Inferior parietal cortex (tissue), 1 donor: ENCODE data around the gene TBL1X.

ENCODE experiments used
- DNase-seq: peaks from one replicate; pipeline ENCODE4 v3.0.0-alpha.2; 2016; ENCODE audit errors: extremely low spot score

Gene TBL1X

DNA sequence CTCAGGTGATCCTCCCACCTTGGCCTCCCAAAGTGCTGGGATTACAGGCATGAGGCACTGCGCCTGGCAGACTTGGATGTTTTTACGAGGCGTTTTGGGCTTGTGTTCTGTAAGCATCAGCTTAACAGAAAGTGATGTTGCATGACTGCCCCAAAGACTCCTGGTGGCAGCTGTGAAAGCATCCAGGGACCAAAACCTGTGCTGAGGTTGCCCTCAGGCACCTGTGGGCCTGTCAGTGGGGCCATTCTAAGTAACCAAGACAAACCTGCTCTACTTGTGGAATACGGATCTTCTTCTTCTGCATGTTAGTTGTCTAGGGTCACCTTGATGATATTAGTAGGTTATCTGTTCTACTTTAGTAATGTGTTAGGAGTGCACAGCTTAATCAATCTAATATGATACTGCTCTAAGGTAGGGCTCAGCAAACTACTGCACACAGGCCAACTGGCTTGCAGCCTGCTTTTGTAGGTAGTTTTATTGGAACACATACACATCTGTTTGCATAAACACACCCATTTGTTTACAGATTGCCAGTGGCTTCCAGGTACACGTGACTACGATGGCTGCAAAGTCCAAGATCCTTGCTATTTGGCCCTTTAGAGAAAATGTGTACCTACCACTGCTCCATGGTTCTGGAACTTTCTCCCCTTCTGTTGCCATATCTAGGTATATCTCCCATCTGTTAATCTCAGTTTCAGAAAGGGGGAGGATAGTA is 164.1 kb downstream of the TBL1X start:
- no peak for DNase-seq

DNA sequence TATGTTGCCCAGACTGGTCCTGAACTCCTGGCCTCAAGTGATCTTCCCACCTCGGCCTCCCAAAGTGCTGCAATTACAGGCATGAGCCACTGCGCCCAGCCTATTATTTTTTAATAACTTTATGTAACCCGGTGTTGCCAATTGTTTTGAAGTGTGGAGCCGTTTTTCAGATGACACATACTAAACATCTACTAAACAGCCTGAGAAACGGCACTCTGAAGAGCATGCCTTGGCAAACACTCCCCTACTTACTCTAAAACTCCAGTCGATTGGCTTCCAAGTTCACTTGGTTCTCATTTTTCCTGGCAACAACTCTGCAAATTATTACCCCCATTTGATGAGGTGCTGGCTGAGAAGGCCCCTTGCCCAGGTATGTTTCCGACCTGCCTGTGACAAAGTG is 169.7 kb downstream of the TBL1X start:
- no peak for DNase-seq

DNA sequence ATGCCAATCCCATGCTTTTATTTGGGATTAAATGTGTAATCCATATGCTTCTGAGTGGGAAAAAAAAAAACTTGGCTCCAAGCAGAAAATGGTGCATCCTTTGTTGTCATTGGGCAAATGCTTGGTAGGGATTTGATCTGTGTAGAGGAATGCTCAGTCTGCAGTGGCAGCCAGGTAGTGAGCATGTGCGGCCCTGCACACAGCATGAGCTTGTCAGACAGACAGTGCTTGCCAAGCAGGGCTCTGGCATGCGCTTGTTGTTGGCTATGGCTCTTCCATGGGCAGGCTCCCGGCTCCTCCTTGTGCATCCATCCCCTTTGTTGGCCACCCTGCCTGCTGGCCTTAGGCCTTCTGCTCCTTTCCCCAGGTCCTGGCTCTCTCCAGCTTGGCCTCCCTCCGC is 170.5 kb downstream of the TBL1X start:
- no peak for DNase-seq

DNA sequence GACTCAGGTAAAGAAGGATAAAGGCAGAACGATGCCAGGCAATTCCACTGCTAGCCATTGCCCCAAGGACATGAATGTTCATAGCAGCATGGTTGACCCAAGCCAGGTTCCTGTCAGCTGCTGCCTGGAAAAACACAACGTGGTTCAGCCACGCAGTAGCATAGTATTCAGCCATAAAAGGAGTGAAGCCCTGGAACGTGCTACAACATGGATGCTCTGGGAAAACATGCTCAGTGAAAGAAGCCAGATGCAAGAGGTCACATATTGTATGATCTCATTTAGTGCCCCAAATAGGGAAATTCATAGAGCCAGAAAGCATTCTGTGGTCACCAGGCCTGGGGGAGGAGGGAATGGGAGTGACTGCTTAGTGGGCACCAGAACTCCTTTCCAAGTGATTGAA is 170.9 kb downstream of the TBL1X start:
- no peak for DNase-seq

DNA sequence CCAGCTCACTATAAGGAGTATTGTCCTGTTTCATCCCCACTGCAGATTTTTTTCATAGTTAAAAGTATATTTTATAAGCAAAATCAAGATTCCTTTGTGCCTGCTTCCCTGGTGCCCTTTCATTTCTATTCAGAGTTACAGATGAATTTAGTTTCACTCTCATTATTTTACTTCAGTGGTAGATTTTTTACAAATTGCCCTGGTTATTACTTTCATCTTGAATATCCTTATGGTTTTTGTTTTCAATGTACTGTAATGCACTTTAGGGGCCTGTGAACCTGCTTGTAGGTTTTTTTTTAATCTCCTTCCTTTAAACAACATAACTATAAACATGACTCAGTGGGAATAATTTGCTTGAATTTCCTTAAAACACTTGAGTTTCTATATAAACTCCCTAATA is 174.0 kb downstream of the TBL1X start:
- DNase-seq, result no peak

DNA sequence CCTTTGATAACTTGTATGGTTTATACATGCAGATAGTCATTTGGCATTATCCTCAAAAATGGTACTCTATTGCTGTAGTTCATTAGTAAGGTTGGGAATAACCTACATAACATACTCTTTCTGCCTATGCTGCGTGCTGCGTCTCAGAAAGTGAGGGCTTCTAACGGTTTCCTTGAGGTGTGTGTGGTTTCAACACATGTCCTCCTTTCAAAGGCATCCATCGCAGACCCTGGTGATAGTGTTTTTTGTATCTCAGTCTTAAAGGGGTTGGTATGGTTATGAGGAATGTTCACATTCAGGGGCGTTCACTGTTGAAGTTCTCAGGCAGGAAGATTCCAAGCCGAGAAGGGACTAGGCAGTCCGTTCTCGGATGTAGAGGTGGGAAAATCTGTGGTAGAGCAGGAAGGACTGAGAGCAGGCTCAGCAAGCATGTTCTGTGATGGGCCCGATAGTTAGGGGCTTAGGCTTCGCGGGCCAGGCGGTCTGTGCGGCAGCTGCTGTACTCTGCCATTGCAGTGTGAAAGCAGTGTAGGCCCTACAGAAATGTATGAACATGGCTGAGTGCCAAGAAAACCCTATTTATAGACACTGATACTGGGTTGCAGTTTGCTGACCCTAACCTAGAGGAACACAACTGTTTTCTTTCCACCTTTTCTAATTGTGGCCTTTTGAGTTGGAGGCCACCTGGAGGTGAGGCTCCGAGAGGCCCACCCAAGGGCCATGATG is 177.6 kb downstream of the TBL1X start:
- DNase-seq, result no peak

DNA sequence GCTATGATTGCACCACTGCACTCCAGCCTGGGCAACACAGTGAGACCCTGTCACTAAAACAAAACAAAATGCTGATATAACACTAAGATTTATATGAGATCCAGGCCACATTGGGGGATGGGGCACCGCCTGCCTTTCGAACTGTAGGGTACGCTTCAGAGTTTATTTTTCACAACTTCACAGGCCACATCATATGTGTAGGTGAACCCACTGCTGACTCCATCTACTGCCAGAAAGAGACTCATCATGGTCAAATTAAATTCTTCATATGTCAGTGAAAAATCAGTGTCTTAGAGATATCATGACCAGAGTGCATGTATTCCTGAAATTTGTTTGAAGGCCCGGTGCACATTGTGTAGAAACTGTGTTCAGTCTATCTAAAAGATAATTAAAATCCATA is 178.9 kb downstream of the TBL1X start:
- DNase-seq, result no peak

DNA sequence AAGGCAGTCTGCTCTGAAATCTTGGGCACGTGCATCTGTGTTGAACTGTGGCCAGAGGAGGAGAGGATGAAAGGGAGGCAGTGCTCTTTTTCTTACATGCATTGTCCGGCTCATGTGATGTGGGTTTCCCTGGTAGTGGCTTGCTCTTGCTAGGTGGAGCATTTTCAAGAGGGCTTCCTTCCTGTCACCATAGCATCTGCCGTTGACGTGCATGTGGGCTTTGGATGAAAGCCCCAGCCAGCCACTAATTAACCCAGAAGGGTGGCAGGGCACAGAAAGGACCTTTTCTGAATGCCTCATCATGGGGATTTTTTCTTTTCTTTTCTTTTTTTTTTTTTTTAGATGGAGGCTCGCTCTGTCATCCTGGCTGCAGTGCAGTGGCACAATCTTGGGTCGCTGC is 179.5 kb downstream of the TBL1X start:
- no peak for DNase-seq

DNA sequence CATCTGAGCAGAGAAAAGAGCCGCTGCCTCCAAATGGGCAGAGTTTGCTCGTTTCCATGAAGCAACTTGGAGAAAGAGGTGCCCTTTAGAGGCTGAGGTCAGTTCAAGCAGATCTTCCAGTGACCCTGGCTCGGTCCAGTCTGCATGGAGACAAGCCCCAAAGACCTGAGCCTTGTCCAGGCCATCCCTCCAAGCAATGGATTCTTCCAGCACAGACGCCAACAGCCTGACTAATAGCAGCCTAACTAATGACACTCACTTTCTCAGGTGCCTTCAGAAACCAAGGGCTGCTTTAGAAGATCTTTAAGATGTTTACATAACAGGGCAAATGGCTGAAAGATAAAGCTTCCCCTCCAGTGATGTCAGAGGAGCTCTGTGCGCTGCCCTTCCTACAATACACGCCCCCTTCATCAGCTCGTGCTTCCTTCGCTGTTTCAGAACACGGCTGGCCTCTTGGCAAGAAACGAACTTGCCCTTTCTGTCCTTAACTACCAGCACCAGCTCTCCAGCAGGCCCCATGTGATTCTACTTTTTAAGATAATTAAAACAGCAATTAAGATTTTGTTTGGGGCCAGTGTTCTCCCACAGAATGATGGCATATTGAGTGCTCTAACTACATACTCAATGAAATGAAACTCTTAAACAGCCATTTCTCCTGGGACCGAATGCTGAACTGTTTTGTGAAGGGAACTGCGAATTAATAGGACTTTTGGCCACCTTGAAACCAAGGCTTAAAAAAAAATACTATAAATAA is 181.8 kb downstream of the TBL1X start:
- no peak for DNase-seq

DNA sequence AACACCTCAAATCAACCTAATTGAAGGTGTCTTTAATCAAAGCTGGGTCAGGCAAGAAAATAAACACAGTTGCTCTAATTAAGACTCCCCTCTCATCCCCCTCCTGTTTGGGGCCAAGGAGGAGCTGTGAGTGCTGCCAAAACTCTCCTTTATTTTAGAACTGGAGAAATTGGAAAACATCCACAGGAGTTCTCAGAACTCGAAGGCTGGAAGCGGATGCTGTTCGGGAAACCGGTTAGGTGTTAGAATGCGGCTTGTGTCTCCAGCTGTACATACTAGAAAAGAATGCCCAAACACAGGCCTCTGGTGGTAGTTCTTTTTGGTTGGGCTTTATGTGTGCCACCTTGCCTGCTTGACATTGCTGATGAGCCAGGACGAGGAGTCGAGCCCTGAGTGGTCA is 182.6 kb downstream of the TBL1X start:
- peak; percentile 28 for DNase-seq

DNA sequence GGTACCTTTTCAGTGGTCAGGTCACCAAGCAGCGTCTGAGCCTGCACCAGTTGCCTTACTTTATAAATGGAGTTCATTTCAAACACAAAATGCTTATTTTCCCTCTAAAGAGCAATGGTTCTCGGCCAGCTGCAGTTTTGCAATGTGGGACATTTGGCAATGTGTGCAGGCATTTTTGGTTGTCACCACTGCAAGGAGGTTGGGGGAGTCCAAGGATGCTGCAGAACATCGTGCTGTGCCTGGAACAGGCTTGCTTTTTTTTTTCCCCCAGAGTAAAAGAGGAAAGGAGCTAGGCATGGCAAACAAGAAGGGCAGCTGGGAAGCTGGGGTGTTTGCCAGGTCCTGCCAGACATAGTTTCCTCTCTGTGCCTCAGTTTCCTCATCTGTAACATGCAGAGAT is 185.2 kb downstream of the TBL1X start:
- peak; percentile 6 for DNase-seq

DNA sequence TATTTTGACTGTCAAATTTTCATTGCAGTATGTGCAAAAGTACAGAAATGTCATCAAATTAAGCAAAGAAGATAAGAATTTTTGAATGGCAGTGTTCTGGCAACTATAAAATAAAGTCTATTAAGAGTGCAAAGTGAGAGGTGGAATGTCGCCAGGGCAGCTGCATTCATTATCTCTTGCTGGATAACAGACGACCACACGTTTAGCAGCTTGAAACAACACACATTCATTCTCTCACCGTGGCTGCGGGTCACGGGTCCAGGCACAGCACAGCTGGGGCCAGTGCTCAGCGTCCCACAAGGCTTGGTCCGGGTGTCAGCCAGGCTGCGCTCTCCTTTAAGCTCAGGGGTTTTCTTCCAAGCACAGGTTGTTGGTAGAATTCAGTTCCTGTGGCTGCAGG is 186.9 kb downstream of the TBL1X start:
- DNase-seq, result no peak

DNA sequence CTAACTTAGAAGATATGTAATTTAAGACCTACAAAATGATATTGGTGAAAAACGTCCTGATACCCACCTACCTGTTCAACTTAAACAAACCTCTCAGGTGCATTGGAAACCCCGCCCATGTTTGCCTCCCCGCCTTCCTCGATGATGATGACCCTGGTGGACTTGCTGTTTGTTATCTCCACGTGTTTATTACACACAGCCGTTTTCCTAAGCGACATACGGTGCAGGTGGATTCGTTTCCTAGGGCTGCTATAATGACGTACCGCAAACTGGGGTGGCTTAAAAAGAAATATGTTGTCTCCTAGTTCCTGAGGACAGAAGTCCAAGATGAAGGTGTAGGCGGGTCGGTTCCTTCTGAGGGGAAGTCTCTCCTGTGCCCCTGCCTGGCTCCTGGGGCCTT is 190.1 kb downstream of the TBL1X start:
- no peak for DNase-seq

DNA sequence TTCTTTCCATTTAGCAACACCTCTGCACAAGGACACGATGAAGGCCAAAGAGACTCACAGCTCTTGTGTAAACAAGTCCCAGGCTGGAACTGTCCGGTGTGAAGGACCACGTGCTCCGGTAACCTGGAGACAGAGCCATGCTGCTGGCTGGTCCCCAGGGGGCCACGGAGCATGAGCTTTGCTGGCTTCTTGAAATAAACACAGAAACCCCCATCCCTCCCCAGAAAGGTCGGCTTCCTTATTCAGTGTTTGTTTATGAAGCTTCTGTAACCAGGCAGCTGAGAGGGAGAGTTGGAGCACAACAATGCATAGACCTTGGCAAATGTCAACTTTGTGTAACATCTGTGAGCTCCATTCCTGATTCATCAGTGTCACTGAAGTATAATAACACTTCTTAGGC is 191.4 kb downstream of the TBL1X start:
- DNase-seq, result no peak

DNA sequence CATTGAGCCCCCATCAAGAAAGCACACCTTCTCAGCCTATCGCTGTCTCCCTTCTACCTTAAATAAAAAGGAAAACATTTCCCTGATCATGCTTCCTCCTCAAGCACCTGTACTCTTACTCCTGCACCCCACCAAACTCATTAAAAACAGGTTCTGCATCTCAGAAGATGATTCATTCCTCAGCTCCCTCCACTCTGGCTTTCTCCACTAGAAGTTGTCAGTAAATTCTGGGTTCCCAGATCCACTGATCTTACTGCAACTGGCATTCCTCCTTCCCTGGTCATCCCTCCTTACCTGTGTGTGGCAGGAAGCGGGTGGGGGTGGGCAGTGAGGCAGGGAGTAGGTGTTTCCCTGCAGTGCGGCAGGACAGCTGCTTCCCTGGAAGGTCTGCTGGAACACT is 192.0 kb downstream of the TBL1X start:
- no peak for DNase-seq

DNA sequence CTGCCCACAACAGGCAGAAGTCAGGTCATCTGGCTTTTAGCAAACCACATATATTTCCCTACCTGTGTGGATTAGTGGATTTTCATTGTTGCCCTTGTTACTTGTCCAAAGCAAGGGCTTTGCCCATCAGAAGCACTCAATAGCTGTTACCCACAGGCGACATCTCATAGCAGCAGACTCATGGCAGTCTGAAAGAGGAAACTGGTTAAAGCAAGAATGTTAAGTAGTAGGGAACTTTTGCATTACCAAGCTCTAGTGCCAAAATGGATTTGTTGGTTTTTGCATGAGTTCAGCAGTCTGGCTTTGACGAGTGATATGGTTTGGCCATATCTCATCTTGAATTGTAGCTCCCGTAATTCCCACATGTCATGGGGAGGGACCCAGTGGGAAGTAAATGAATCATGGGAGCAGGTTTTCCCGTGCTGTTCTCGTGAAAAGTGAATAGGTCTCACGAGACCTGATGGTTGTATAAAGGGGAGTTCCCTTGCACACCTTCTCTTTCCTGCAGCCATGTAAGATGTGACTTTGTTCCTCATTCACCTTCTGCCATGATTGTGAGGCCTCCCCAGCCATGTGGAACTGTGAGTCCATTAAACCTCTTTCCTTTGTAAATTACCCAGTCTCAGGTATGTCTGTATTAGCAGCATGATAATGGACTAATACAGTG is 192.9 kb downstream of the TBL1X start:
- no peak for DNase-seq

DNA sequence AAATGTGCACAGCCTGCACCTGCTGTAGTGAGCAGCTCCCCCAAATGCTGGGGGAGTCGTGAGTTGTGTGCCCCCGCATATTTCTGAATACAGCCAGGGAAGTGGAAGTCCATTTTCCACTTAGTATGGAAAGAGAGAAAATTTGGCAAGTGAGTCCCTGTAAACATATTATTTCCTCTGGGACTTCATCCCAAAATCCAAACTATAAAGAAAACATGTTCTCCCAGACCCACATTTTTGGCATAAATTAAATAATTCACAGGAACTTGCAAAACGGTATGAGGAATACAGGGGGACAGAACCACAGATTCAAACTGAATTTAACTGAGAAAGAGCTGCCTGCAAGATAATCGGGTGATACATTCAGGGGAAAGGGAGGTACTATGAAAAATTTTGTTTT is 193.6 kb downstream of the TBL1X start:
- no peak for DNase-seq

DNA sequence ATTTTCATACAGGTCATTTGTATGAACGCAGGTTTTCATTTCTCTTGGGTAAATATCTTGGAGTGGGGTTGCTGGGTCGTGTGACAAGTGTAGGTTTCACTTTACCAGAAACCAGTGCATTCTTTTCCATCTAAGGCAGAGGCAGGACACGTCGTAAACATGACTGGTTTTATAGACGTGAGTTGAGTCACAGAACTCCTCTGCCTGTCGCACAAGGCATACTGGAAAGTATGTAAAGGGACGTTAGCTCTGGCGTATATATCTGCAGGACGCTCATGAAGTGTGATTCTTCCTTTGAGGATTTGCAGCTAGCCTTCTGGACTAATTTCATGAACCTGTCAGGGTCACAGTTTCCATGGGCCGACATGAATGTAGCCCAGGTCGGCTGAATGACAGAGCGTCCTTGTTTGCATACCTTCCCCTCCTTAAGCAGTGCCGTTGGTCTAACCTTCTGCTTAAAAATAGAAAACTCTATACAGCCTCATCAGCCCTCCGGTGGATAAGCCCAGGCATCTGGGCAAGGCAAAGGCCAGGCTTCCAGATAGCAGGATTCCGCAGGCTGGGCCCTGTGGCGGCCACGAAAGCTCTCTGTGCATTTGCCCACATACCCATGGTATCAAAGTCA is 194.8 kb downstream of the TBL1X start:
- no peak for DNase-seq

DNA sequence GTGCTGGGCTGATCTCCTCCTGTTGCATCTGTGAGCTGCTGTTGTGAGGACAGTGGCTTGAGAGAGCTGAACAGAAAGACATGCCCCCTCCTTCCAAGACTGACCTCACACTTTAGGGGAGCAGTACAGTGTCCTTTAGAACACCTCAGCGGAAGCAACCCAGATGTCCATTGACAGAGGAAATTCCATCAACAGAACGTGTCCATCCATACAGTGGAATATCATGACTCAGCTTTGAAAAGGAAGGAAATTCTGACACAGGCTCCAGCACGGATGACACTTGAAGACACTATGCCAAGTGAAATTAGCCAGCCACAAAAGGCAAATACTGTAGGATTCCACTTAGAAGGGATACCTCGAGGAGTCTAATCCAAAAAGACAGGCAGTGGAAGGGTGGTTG is 197.3 kb downstream of the TBL1X start:
- no peak for DNase-seq

DNA sequence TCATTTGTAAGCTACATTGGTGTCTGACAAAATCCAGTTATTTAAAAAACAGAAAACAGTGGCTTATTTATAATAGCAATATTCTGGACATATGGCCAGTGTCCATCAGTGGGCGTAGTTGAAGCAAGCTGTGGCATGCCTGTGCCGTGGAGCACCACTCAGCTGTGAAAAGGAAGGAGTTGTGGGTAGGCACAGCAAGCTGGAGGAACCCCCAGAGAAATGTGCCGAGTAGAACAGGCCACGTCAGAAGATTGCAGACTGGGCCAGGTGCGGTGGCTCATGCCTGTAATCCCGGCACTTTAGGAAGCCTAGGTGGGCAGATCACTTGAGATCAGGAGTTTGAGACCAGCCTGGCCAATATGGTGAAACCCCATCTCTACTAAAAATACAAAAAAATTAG is 198.4 kb downstream of the TBL1X start:
- DNase-seq, result no peak

DNA sequence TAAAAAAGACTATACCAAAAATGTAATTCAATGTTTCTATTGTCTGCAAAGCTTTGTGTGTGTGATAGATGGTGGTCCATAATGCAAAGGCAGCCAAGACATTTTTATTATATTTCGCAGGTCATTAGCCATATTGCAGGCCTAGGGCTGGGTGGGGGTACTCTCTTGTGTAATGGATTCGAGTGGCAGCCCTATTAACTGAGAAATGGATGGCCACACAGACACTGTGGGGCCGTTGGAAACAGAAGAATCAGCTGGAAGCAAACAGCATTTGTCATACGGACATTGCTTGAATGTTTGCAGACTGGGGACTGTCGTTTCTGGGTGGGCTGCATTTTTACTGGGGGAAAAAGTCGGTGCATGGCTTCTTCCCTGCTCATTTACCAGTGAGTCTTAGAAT is 199.4 kb downstream of the TBL1X start:
- no peak for DNase-seq

DNA sequence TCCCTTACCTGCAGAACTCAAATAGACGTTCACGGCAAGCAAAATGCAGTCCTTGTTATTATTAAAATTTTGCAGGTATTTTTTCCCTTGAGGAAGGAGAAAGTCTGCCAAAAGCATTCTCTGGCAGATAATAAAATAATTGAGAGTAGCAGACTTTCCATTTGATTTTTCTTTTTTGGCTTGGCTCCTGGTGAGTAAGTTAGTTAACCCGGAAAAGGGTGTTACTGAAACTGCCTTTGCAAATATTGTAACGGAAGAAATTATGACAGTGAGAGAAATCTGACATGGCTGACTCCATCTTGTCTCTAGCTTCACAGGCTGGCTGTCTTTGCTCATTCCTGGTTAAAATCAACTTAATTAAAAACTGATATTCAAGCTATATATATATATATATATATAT is 200.3 kb downstream of the TBL1X start:
- DNase-seq, result no peak
